Measurements from ENCODE around the gene RGS7.

RGS7 gene

GRCh38 chr1:241356519-241357365, at the start of gene RGS7:
Gene RGS7 (minus strand): TSS chr1:241357205.
- DNase-seq, result no peak

DNA sequence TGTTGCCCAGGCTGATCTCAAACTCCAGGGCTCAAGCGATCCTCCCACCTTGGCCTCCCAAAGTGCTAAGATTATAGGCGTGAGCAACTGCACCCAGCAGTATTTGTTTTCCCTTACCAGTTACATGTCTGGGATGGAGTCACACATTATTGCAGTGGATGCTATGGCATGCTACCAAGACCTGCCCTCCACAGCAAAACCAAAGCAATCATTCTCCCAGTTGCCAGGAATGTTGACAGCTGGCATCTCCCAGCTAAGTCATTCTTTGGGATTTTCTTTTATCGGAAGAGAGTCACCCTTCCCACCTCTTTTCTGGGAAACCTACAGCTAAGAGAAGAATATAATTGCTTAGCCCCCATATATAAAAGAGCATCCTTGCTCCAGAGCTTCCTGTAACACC, 49.4 kb upstream of the RGS7 start:
- DNase-seq, result no peak

DNA sequence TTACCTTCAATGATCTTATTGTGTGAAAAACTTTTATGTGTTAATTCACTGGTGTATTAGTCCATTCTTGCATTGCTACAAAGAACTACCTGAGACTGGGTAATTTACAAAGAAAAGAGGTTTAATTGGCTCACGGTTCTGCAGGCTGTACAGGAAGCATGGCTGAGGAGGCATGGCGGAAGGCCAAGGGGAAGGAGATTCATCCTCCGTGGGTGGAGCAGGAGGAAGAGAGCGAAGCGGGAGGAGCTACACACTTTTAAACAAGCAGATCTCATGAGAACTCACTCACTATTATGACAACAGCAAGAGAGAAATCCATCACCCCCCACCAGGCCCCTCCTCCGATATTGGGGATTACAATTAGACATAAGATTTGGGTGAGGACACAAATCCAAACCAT, 44.2 kb upstream of the RGS7 start:
- no peak for DNase-seq

DNA sequence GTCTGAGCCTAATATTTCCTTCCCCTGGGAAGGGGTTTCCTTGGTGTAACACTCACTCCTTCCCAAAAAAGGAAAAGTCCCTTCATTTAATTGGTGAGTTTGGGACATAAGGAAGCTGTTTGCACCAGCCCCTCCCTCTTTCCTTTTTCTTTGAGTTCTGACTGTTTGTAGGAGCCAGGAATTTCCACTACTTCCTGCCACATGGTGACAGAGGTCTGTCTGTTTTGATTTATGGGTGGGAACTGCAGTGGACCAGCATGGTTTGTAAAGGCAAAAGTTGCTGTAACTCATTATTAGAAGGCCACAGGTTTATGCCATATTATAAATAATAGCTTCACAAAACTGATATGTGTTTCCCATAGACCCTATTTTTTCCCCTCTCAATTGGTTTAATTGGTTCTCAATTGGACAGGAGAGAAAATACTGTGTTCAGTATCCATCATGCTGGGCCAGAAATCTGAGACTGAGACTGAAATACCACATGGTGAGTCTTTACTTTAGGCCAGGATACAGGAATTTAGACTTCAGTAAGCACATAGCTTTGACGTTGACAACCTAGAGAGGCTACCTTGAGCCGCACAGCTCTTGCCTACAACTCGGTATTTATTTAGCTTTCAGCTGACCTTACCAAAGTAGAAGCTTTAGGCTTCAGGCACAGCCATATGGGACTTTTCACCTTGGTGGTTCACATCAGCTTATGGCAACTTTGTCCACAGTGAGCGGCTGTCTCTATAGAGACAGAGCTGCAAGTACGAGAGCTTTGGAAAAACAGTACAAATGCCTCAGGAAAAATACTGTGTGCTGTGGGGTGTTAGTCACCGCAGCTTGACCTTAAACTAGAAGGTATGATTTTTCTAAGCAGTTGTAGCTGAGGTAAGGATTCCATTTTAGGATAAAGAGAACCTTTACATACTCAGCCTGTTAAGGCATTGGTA, 40.0 kb upstream of the RGS7 start:
- no peak for DNase-seq

- DNase-seq, result no peak
These were observed 35.1 kb upstream of the RGS7 start for GRCh38 chr1:241391926-241392710.

DNA sequence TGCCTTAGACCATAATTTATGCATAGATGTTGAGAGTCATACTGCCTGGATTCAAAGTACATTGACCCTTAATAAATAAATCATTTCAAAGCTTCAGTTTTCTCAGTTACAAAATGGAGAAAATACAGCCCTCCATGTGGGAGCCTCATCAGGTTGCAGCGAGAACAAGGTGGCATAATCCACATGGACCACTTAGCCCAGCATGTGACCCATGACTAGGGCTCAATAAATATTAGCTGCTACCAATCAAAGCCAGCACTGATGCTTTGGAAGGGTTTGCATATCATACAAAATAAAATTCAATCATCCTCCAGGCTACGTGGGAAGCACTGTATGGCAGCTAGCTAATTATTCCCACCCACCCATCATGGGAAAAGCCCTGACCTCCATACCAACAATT, 33.5 kb upstream of the RGS7 start:
- no peak for DNase-seq

GRCh38 chr1:241389400-241389799, 32.4 kb upstream of the RGS7 start:
- no peak for DNase-seq

DNA sequence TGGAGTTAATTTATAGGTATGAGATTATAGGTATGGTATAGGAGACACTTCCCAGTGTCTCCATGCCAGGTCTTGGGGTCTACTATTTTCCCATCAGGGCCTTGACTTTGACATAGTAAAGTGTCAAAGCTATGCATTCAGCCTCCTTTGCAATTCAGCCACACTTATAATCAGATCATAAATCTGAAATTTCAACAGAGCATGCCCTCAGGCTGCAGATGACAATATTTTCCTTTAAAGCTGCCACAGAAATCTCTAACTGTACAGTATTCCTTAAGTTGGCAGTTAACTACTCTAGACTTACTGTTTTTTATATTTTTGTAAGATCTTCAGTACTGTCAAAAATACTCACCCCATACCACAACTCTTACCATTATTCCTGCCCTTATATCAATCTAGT, 30.2 kb upstream of the RGS7 start:
- no peak for DNase-seq

DNA sequence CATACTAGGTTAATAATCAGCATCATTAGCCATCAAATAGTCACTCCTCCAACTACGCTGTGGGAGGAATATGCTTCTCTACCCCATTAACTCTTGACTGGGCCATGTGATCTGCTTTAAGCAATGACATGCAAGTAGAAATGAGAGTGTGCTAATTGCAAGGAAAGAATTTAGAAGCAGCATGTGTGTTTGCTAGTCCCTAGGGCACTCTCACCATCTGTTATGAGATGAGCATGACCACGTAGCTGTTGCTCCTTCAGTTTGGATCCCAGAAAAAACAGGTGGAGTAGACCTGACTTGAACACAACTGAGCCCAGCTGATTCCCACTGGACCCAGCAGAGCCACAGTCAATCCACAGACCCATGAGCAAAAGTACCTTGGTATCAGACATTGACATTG, 19.7 kb upstream of the RGS7 start:
- no peak for DNase-seq

DNA sequence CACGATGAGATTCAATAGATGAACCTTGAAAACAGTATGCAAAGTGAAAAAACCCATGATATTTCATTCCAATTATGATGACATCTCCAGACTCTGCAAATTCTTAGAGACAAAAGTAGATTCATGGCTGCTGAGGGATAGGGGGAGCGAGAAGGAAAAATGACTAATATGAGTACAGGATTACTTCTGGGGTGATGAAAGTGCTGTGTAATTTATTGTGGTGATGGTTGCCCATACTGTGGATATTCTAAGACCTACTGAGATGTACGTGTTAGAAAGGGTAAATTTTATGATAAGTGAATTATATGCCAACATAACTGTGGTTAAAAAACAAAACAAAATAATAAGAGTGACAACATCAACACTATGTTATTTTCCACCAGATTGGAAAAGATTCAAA, 18.9 kb upstream of the RGS7 start:
- no peak for DNase-seq

DNA sequence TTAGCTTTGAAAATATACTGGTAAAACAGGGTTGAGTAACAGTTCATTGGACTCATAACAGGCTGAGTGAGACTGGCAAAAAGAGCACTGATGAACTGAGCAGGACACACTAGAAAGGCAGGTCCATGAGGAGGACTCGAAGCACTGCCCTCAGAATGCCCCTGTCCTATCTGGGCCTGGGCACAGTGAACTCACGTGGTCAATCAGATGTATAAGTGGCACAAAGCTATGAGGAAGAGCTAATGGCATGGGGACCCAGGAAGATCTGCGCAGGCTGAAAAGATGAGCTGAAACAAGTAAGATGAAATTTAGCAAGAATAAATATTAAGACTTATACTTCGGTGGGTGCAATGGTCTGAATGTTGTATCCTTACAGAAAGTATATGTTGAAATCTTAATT, 9.2 kb upstream of the RGS7 start:
- no peak for DNase-seq

DNA sequence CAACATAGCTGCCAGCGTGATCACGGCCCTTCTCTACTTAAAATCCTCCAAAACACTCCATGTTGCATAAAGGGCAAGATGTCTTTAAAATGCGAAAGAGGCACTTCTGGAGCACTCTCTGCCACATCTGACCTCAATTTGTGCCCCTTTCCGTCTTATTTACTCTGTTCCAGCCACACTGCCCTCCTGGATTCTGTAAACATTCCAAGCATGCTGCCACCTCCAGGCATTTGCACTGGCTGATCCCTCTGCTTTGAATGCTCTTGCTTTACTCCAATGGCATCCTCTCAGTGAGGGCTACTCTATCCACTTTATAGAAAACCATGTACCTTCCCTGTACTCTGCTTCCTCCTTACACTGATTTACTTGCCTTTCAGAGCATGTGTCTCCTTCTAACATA, 5.3 kb upstream of the RGS7 start:
- no peak for DNase-seq

- no peak for DNase-seq
These were observed 648 bp upstream of the RGS7 start for GRCh38 chr1:241357366-241358340.

DNA sequence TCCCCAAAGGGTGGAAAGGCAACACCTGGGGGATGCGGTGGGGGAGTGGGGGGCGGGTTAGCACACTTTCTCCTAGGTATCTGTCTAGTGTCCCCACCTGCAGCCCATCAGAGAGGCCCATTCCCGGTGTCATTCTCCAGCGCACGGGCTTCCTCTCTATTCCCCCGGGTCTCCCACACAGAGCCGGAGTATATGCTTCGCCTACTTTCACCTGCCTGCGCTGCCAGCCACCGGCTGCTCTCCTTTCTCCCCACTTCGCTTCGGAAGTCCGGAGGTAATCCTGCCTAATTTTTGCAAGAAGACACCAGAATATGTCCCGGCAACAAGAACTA, 852 bp downstream of the RGS7 start:
- no peak for DNase-seq

GRCh38 chr1:241355311-241356010, 1.5 kb downstream of the RGS7 start:
- DNase-seq, result no peak

- no peak for DNase-seq
These were observed 4.6 kb downstream of the RGS7 start for GRCh38 chr1:241352401-241352800.

GRCh38 chr1:241351841-241352240, 5.2 kb downstream of the RGS7 start:
- no peak for DNase-seq

DNA sequence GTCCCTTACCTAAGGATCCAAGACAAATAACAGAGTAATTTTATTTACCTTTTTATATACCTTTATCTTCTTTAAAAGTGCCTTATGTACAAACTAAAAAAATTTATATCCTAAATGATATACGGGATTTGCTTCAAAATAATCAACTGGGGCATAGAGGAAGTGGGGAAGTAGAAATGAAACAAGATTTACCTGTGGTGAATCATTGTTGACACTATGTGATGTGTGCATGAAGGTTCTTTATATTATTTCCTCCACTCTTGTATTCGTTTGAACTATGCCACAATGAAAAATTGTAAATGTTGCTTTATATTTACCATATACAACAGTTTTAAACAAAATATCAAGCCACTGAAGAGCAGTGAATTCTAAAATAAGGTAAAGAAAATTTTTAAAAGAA, 13.0 kb downstream of the RGS7 start:
- no peak for DNase-seq

DNA sequence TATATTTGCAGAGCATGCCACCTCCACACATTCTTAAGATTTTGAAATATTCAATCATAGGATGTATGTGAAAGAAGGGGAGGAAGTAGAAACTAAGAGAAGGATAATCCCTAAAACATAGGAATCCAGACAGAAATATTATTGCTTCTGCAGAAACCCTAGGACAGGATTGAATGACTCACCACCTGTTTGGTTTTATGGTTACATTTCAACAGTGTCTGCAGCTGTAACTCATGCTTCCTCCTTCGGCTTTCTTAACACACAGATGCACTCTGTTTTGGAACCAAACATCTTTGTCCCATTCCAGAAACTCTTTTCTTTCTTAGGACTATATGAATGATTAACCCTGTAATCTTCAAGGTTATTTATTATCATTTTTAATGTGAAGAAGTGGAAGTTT, 20.7 kb downstream of the RGS7 start:
- peak; percentile 5 to 15 for DNase-seq

DNA sequence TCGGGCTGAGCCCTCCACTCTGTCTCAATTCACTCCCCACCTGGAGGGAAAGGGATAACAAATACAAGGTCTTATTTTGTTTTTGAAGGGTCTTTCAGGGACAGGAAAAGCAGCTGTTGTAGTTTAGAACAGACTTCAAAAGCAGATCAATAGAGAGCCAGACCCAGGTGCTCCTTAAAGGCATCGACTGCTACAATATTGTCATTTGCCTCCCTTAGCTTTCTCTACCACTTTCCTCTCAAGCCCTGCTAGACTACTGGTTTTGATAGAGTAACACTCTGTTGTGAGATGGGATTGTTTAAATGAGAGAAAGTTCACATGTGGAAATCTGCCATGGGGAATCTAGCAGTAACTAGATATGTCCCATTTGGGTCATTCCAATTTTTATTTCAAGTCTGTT, 24.0 kb downstream of the RGS7 start:
- DNase-seq, result no peak

- DNase-seq, result no peak
These were observed 25.0 kb downstream of the RGS7 start for GRCh38 chr1:241332037-241332409.
